Activated CD4-positive, alpha-beta T cell treated with anti-CD3 and anti-CD28 coated beads, Interleukin-2, amount 50 U/mL, for 4 hours (primary cell): ENCODE data around the gene ZDHHC1.
"Not testable (repeated sequence)": the region's sequence is repeated elsewhere in the genome, so short reads cannot be mapped to it uniquely, and the experiment has no call there.

ENCODE experiments used
- DNase-seq, 2 experiments: peaks; one replicate each; pipeline ENCODE4 v3.0.0-alpha.2; 2020

Gene ZDHHC1

GRCh38 chr16:67392301-67393059 is 23.8 kb downstream of the ZDHHC1 start:
- DNase-seq, result no peak

GRCh38 chr16:67391424-67392300 is 24.6 kb downstream of the ZDHHC1 start:
- no peak for DNase-seq

- DNase-seq, result no peak
Measured at GRCh38 chr16:67390816-67391423, 25.4 kb downstream of the ZDHHC1 start.

GRCh38 chr16:67389911-67390815 is 26.1 kb downstream of the ZDHHC1 start:
- DNase-seq, result no peak

GRCh38 chr16:67388591-67388990 is 27.7 kb downstream of the ZDHHC1 start:
- DNase-seq, result no peak

GRCh38 chr16:67388191-67388590 is 28.1 kb downstream of the ZDHHC1 start:
- DNase-seq, result no peak

- no peak for DNase-seq
Measured at GRCh38 chr16:67387479-67388079, 28.7 kb downstream of the ZDHHC1 start.

GRCh38 chr16:67386861-67387455 is 29.3 kb downstream of the ZDHHC1 start:
- DNase-seq, result no peak

GRCh38 chr16:67384778-67385510 is 31.3 kb downstream of the ZDHHC1 start:
- no peak for DNase-seq

GRCh38 chr16:67383284-67383683 is 33.0 kb downstream of the ZDHHC1 start:
- DNase-seq, result no peak

- DNase-seq, result no peak
Measured at GRCh38 chr16:67378642-67379041, 37.6 kb downstream of the ZDHHC1 start.

GRCh38 chr16:67376012-67376411 is 40.3 kb downstream of the ZDHHC1 start:
- DNase-seq, result not testable (repeated sequence)

GRCh38 chr16:67372664-67373063 is 43.6 kb downstream of the ZDHHC1 start:
- no peak for DNase-seq

GRCh38 chr16:67370661-67371060 is 45.6 kb downstream of the ZDHHC1 start:
- no peak for DNase-seq

- DNase-seq, result no peak
Measured at GRCh38 chr16:67364600-67365235, 51.6 kb downstream of the ZDHHC1 start.

GRCh38 chr16:67361038-67361437 is 55.2 kb downstream of the ZDHHC1 start:
- no peak for DNase-seq

- DNase-seq, result not testable (repeated sequence)
Measured at GRCh38 chr16:67359540-67360269, 56.6 kb downstream of the ZDHHC1 start.

GRCh38 chr16:67357561-67357960 is 58.7 kb downstream of the ZDHHC1 start:
- DNase-seq, result no peak

GRCh38 chr16:67356396-67356795 is 59.9 kb downstream of the ZDHHC1 start:
- DNase-seq, result no peak

GRCh38 chr16:67352463-67352862 is 63.8 kb downstream of the ZDHHC1 start:
- not testable (repeated sequence) for DNase-seq
